ENCODE measurements around the gene ZNF496. TPM values are rescaled to one million over a fixed set of nuclear protein-coding genes. Genes with fewer than 3 reads are reported as not detected.

The ZNF496 gene
- total RNA-seq, 1 experiment from 2014 or later = 21.4 TPM

GRCh38 chr1:247301176-247301540, 30.5 kb downstream of the ZNF496 start:
- ChIA-PET POLR2A (no interaction called here), CTCF (no interaction called here)
- TF ChIP-seq POLR2AphosphoS5 (IDR thresholded peaks at IDR 0.05; ENCODE audit: low read depth, low read length) (no peak), SIN3A (IDR thresholded peaks at IDR 0.05; ENCODE audit: borderline replicate concordance, insufficient read depth, low read depth, low read length) (no peak), TCF7L2 (IDR thresholded peaks at IDR 0.05; ENCODE audit: low read depth, low read length) (no peak), REST (IDR thresholded peaks at IDR 0.05; ENCODE audit: insufficient read depth in 1 of 2, low read depth in 2 of 2, low read length in 1 of 2) (no peak)
- in situ Hi-C loops (cut with HindIII; ENCODE audit: low pct_unique_long_range_greater_than_20kb, low sequenced_read_pairs) (no loop called here), intact Hi-C loops (cut with micrococcal nuclease; ENCODE audit: unreplicated experiment) (no loop called here)
- BruUV-seq (replicated peaks) = no TSS peak
- no peaks in the 10 kb centered on the region for H3K4me1 ChIP-seq (ENCODE audit: control insufficient read depth, insufficient read depth, low read length)
- no peak for DNase-seq (ENCODE audit: low read depth, low spot score)
- no peaks in the 10 kb centered on the region for H3K36me3 ChIP-seq (ENCODE audit: control insufficient read depth, insufficient read depth, low read length)
- no peaks in the 10 kb centered on the region for H3K9me3 ChIP-seq (ENCODE audit: control insufficient read depth, insufficient read depth, low read depth, low read length)
- H3K27ac ChIP-seq (ENCODE audit: low read length) = no peak overlapping the region
- H3K4me3 ChIP-seq (ENCODE audit: low read depth in 2 of 2, low read length in 2 of 2) = no peak overlapping the region
- no peak for ATAC-seq
- no peaks in the 10 kb centered on the region for H3K27me3 ChIP-seq (ENCODE audit: control insufficient read depth, insufficient read depth, low read length)

- ChIA-PET POLR2A (no interaction called here), CTCF (no interaction called here)
- no TSS peak for BruUV-seq (replicated peaks)
Measured at GRCh38 chr1:247300491-247301175, 31.0 kb downstream of the ZNF496 start.

More at GRCh38 chr1:247300491-247301175, 31.0 kb downstream of the ZNF496 start:
- no peak for TF ChIP-seq POLR2AphosphoS5 (IDR thresholded peaks at IDR 0.05; ENCODE audit: low read depth, low read length)
- no peak for TF ChIP-seq REST (IDR thresholded peaks at IDR 0.05; ENCODE audit: insufficient read depth in 1 of 2, low read depth in 2 of 2, low read length in 1 of 2)
- no peak for TF ChIP-seq CTCF (IDR thresholded peaks at IDR 0.05)
- TF ChIP-seq TCF7L2 (IDR thresholded peaks at IDR 0.05; ENCODE audit: low read depth, low read length) = no peak
- TF ChIP-seq SIN3A (IDR thresholded peaks at IDR 0.05; ENCODE audit: borderline replicate concordance, insufficient read depth, low read depth, low read length) = no peak
- Histone ChIP-seq H3K36me3 (ENCODE audit: control insufficient read depth, insufficient read depth, low read length) (no peaks in the 10 kb centered on the region), H3K27me3 (ENCODE audit: control insufficient read depth, insufficient read depth, low read length) (no peaks in the 10 kb centered on the region), H3K4me1 (ENCODE audit: control insufficient read depth, insufficient read depth, low read length) (no peaks in the 10 kb centered on the region), H3K4me3 (ENCODE audit: low read depth in 2 of 2, low read length in 2 of 2) (no peak overlapping the region), H3K9me3 (ENCODE audit: control insufficient read depth, insufficient read depth, low read depth, low read length) (no peaks in the 10 kb centered on the region), H3K27ac (ENCODE audit: low read length) (no peak overlapping the region)
- DNase-seq (ENCODE audit: low read depth, low spot score) = no peak
- in situ Hi-C loops (cut with HindIII; ENCODE audit: low pct_unique_long_range_greater_than_20kb, low sequenced_read_pairs) (no loop called here), intact Hi-C loops (cut with micrococcal nuclease; ENCODE audit: unreplicated experiment) (no loop called here)
- no peak for ATAC-seq
